CD4-positive, CD25-positive, alpha-beta regulatory T cell (primary cell): ENCODE data around the gene ZP1. TPM values are rescaled to one million over a fixed set of nuclear protein-coding genes. Genes with fewer than 3 reads are reported as not detected.

Experiments
- ATAC-seq, 2 donors: fragments of 150-1000 bp; cut with Tn5 transposase; one replicate each; pipeline ENCODE4 v1.10.0; 2021; ENCODE audit warnings: low read depth in 2 of 2, moderate number of reproducible peaks in 2 of 2, moderate library complexity in 1 of 2
- DNase-seq, 3 donors: peaks; one replicate each; pipeline versions ENCODE4 v3.0.0 to v3.0.0-alpha.2; 2012 to 2022; ENCODE audit warnings: mixed read lengths in 1 of 3
- H3K27ac ChIP-seq: one replicate; pipeline ENCODE4 v1.7.0; 2013; ENCODE audit warnings: mild to moderate bottlenecking, low read length; ENCODE audit not compliant: insufficient read depth, poor library complexity, severe bottlenecking
- H3K27me3 ChIP-seq: one replicate; pipeline ENCODE4 v1.7.0; 2013; ENCODE audit warnings: low read length; ENCODE audit not compliant: control insufficient read depth, insufficient read depth
- H3K36me3 ChIP-seq: one replicate; pipeline ENCODE4 v1.7.0; 2013; ENCODE audit warnings: mild to moderate bottlenecking, low read length, moderate library complexity; ENCODE audit not compliant: control insufficient read depth, insufficient read depth
- H3K4me1 ChIP-seq: 2 replicates; pipeline ENCODE4 v1.7.0; 2013; ENCODE audit warnings: mild to moderate bottlenecking, low read length; ENCODE audit not compliant: insufficient read depth, control insufficient read depth, poor library complexity, severe bottlenecking
- H3K4me3 ChIP-seq: one replicate; pipeline ENCODE4 v1.7.0; 2013; ENCODE audit warnings: low read depth, mild to moderate bottlenecking, low read length, moderate library complexity
- H3K9me3 ChIP-seq, 2 experiments: 1 replicate in 1 of 2; 2 replicates in 1 of 2; pipeline ENCODE4 v1.7.0; 2013; ENCODE audit warnings: low read length in 2 of 2, mild to moderate bottlenecking in 1 of 2, moderate library complexity in 1 of 2; ENCODE audit not compliant: control insufficient read depth in 2 of 2
- H3K27ac Mint-ChIP-seq, 3 donors: one replicate each; pipeline ENCODE4 v1.8.0; 2020 to 2022; ENCODE audit warnings: mild to moderate bottlenecking in 3 of 3, mixed read lengths in 3 of 3, moderate library complexity in 2 of 3
- H3K27me3 Mint-ChIP-seq: one replicate; pipeline ENCODE4 v1.8.0; 2022; ENCODE audit warnings: mild to moderate bottlenecking, mixed read lengths
- H3K36me3 Mint-ChIP-seq: one replicate; pipeline ENCODE4 v1.8.0; 2020; ENCODE audit warnings: mixed read lengths
- H3K4me1 Mint-ChIP-seq, 4 donors: one replicate each; pipeline ENCODE4 v1.8.0; 2020 to 2022; ENCODE audit warnings: mixed read lengths in 4 of 4, mild to moderate bottlenecking in 1 of 4
- H3K4me3 Mint-ChIP-seq, 4 donors: one replicate each; pipeline ENCODE4 v1.8.0; 2020 to 2022; ENCODE audit warnings: mild to moderate bottlenecking in 4 of 4, mixed read lengths in 4 of 4, moderate library complexity in 3 of 4
- H3K9me3 Mint-ChIP-seq, 7 donors: one replicate each; pipeline ENCODE4 v1.8.0; 2020 to 2022; ENCODE audit warnings: mixed read lengths in 7 of 7, mild to moderate bottlenecking in 3 of 7, moderate library complexity in 2 of 7
- polyA plus RNA-seq, 4 donors: library from polyadenylated mRNA; unstranded; fragments of 300-500 nt; fragmentation: Illumina TruSeq; gene quantifications; one replicate each; pipeline ENCODE4 v1.2.3, GENCODE V29; 2021
- total RNA-seq: library from RNA; stranded (reverse); gene quantifications from one replicate; pipeline ENCODE4 v1.2.3, GENCODE V29; 2022

ZP1 gene
- total and polyA plus RNA-seq, 5 donors from 2014 or later: not detected

GRCh38 chr11:60875366-60876167 is 8.2 kb downstream of the ZP1 start:
- H3K27me3 Mint-ChIP-seq: no peaks in the 10 kb centered on the region
- no peak overlapping the region for H3K4me3 Mint-ChIP-seq
- no peak for ATAC-seq
- Histone ChIP-seq H3K36me3 (peaks cover 16% of the 10 kb centered on the region), H3K4me3 (no peak overlapping the region), H3K4me1 (no peaks in the 10 kb centered on the region), H3K27me3 (no peaks in the 10 kb centered on the region), H3K9me3 (no peaks in the 10 kb centered on the region), H3K27ac (no peak overlapping the region)
- peak overlapping the region in 1 of 3 donors; percentile 14 for H3K27ac Mint-ChIP-seq
- DNase-seq: no peak
- peaks cover 14% of the 10 kb centered on the region for H3K36me3 Mint-ChIP-seq
- H3K9me3 Mint-ChIP-seq: no peaks in the 10 kb centered on the region
- peaks cover 0 to 5% (median 3%) of the 10 kb centered on the region in 4 donors for H3K4me1 Mint-ChIP-seq

- Mint-ChIP-seq H3K9me3 (no peaks in the 10 kb centered on the region), H3K36me3 (peaks cover 19% of the 10 kb centered on the region), H3K4me1 (peaks cover 0 to 5% (median 3%) of the 10 kb centered on the region in 4 donors), H3K27ac (peak overlapping the region in 1 of 3 donors; percentile 62), H3K4me3 (no peak overlapping the region), H3K27me3 (no peaks in the 10 kb centered on the region)
- ATAC-seq (no peak), DNase-seq (no peak)
- Histone ChIP-seq H3K27me3 (no peaks in the 10 kb centered on the region), H3K4me3 (no peak overlapping the region), H3K36me3 (peaks cover 21% of the 10 kb centered on the region), H3K9me3 (no peaks in the 10 kb centered on the region), H3K4me1 (no peaks in the 10 kb centered on the region), H3K27ac (no peak overlapping the region)
These were observed 8.8 kb downstream of the ZP1 start for GRCh38 chr11:60876168-60876485.

GRCh38 chr11:60878245-60879101 is 11.1 kb downstream of the ZP1 start:
- no peaks in the 10 kb centered on the region for H3K27me3 Mint-ChIP-seq

GRCh38 chr11:60879104-60879503 is 11.8 kb downstream of the ZP1 start:
- Histone ChIP-seq H3K4me3 (no peak overlapping the region), H3K4me1 (no peaks in the 10 kb centered on the region), H3K9me3 (no peaks in the 10 kb centered on the region), H3K27me3 (no peaks in the 10 kb centered on the region), H3K27ac (no peak overlapping the region), H3K36me3 (peaks cover 21% of the 10 kb centered on the region)
- Mint-ChIP-seq H3K27me3 (no peaks in the 10 kb centered on the region), H3K36me3 (peaks cover 43% of the 10 kb centered on the region), H3K4me1 (peaks cover 0 to 5% (median 5%) of the 10 kb centered on the region in 4 donors), H3K9me3 (no peaks in the 10 kb centered on the region), H3K27ac (no peak overlapping the region), H3K4me3 (no peak overlapping the region)
- ATAC-seq: no peak
- no peak for DNase-seq

More at GRCh38 chr11:60878245-60879101, 11.1 kb downstream of the ZP1 start:
- DNase-seq: no peak
- Histone ChIP-seq H3K36me3 (peaks cover 21% of the 10 kb centered on the region), H3K27ac (no peak overlapping the region), H3K4me3 (no peak overlapping the region), H3K4me1 (no peaks in the 10 kb centered on the region), H3K27me3 (no peaks in the 10 kb centered on the region), H3K9me3 (no peaks in the 10 kb centered on the region)
- peaks cover 0 to 5% (median 3%) of the 10 kb centered on the region in 4 donors for H3K4me1 Mint-ChIP-seq
- no peak overlapping the region for H3K27ac Mint-ChIP-seq
- H3K9me3 Mint-ChIP-seq: no peaks in the 10 kb centered on the region
- no peak overlapping the region for H3K4me3 Mint-ChIP-seq
- ATAC-seq: no peak
- H3K36me3 Mint-ChIP-seq: peaks cover 37% of the 10 kb centered on the region

- Mint-ChIP-seq H3K27me3 (no peaks in the 10 kb centered on the region), H3K36me3 (peaks cover 49% of the 10 kb centered on the region), H3K4me3 (no peak overlapping the region), H3K4me1 (peaks cover 0 to 8% (median 5%) of the 10 kb centered on the region in 4 donors), H3K27ac (no peak overlapping the region), H3K9me3 (no peaks in the 10 kb centered on the region)
- no peak for ATAC-seq
- H3K36me3 ChIP-seq: peaks cover 21% of the 10 kb centered on the region
- no peaks in the 10 kb centered on the region for H3K27me3 ChIP-seq
- H3K4me1 ChIP-seq: no peaks in the 10 kb centered on the region
- DNase-seq: no peak
- H3K27ac ChIP-seq: no peak overlapping the region
- H3K9me3 ChIP-seq: no peaks in the 10 kb centered on the region
- H3K4me3 ChIP-seq: no peak overlapping the region
These were observed 12.7 kb downstream of the ZP1 start for GRCh38 chr11:60879971-60880588.

GRCh38 chr11:60880643-60881282 is 13.4 kb downstream of the ZP1 start:
- H3K36me3 ChIP-seq: peaks cover 21% of the 10 kb centered on the region

GRCh38 chr11:60887556-60887955 is 20.2 kb downstream of the ZP1 start:
- H3K4me1 Mint-ChIP-seq: peaks cover 0 to 11% (median 9%) of the 10 kb centered on the region in 4 donors
- Histone ChIP-seq H3K36me3 (peaks cover 21% of the 10 kb centered on the region), H3K4me1 (no peaks in the 10 kb centered on the region), H3K27me3 (no peaks in the 10 kb centered on the region), H3K27ac (no peak overlapping the region), H3K4me3 (no peak overlapping the region), H3K9me3 (no peaks in the 10 kb centered on the region)
- peak overlapping the region in 2 of 3 donors; percentile 23 to 53 for H3K27ac Mint-ChIP-seq
- peaks cover 45% of the 10 kb centered on the region for H3K36me3 Mint-ChIP-seq
- H3K9me3 Mint-ChIP-seq: no peaks in the 10 kb centered on the region
- peak in 1 of 2 donors; percentile 52 for ATAC-seq
- H3K27me3 Mint-ChIP-seq: no peaks in the 10 kb centered on the region
- DNase-seq: peak in 1 of 3 donors; percentile 66
- H3K4me3 Mint-ChIP-seq: no peak overlapping the region

More at GRCh38 chr11:60880643-60881282, 13.4 kb downstream of the ZP1 start:
- Mint-ChIP-seq H3K4me1 (peaks cover 0 to 11% (median 5%) of the 10 kb centered on the region in 4 donors), H3K27me3 (no peaks in the 10 kb centered on the region), H3K36me3 (peaks cover 52% of the 10 kb centered on the region), H3K4me3 (no peak overlapping the region), H3K9me3 (no peaks in the 10 kb centered on the region), H3K27ac (peak overlapping the region in 2 of 3 donors; percentile 78 to 79)
- Histone ChIP-seq H3K27me3 (no peaks in the 10 kb centered on the region), H3K4me3 (no peak overlapping the region), H3K27ac (no peak overlapping the region), H3K4me1 (no peaks in the 10 kb centered on the region), H3K9me3 (no peaks in the 10 kb centered on the region)
- DNase-seq (no peak), ATAC-seq (no peak)
